ENCODE results near the gene PDIA4. TPM values are rescaled to one million over a fixed set of nuclear protein-coding genes. Genes with fewer than 3 reads are reported as not detected.
"Not testable (repeated sequence)": the region's sequence is repeated elsewhere in the genome, so short reads cannot be mapped to it uniquely, and the experiment has no call there.

PDIA4 gene
- total RNA-seq, 2 experiments from 2014 or later: 80.2 to 82.8 TPM

GRCh38 chr7:149062217-149062899, 34.1 kb upstream of the PDIA4 start:
- H3K9me3 Mint-ChIP-seq; H3K27ac Mint-ChIP-seq; H3K36me3 Mint-ChIP-seq (ENCODE audit: low read depth); intact Hi-C loops (cut with micrococcal nuclease); H3K4me3 Mint-ChIP-seq; DNase-seq; H3K27me3 Mint-ChIP-seq (ENCODE audit: low read depth); H3K4me1 Mint-ChIP-seq (ENCODE audit: low read depth): not testable (repeated sequence)
- CTCF ChIA-PET: interaction anchor here (0.6 kb wide), 1 partner anchor 681 kb away, joined by 3 read pairs; no protein-coding TSS in a partner anchor

DNA sequence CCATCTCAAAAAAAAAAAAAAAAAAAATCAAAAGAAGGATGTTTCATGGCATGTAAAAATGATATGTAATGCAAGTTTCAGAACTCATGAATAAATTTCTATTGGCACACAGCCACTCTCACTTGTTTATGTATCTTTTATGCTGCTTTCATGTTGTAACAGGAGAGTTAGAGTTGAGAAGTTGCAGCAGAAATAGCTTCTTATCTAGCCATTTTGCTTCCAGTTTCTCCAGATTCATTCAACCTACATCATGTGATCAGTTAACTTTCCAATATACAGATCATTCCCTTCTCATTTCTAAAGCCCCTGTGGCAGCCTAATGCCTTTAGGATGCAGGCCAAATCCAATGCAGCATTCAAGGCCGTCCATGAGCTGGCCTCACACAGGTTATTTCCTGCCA, 31.9 kb upstream of the PDIA4 start:
- H3K36me3 Mint-ChIP-seq (ENCODE audit: low read depth): no peaks in the 10 kb centered on the region
- H3K9me3 Mint-ChIP-seq: no peaks in the 10 kb centered on the region
- DNase-seq: no peak
- CTCF ChIA-PET: interaction anchor here (1.1 kb wide), 1 partner anchor 55 kb away, joined by 3 read pairs; no protein-coding TSS in a partner anchor
- H3K27ac Mint-ChIP-seq: no peak overlapping the region
- intact Hi-C loops (cut with micrococcal nuclease): no loop called here
- H3K4me3 Mint-ChIP-seq: no peak overlapping the region
- H3K4me1 Mint-ChIP-seq (ENCODE audit: low read depth): peaks cover 6% of the 10 kb centered on the region
- H3K27me3 Mint-ChIP-seq (ENCODE audit: low read depth): no peaks in the 10 kb centered on the region

DNA sequence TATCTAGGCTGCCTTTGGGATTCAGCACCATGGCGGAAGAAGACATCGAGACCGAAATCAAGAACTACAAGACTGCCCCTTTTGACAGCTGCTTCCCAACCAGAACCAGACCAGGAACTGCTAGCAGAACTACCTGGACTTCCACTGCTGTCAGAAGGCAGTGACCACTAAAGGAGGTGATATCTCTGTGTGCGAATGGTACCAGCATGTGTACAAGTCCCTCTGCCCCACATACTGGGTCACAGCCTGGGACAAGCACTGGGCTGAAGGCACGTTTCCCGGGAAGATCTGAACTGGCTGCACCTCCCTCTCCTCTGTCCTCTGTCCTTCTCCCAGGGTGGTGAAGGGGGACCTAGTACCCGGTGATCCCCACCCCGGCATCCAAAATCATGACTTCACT, 25.6 kb upstream of the PDIA4 start:
- H3K4me3 Mint-ChIP-seq: no peak overlapping the region
- H3K27me3 Mint-ChIP-seq (ENCODE audit: low read depth): no peaks in the 10 kb centered on the region
- H3K36me3 Mint-ChIP-seq (ENCODE audit: low read depth): no peaks in the 10 kb centered on the region
- no peak overlapping the region for H3K27ac Mint-ChIP-seq
- intact Hi-C loops (cut with micrococcal nuclease): no loop called here
- DNase-seq: no peak
- no peaks in the 10 kb centered on the region for H3K4me1 Mint-ChIP-seq (ENCODE audit: low read depth)
- no peaks in the 10 kb centered on the region for H3K9me3 Mint-ChIP-seq
- CTCF ChIA-PET: interaction anchor here (0.6 to 0.7 kb wide), 2 partner anchors 90 to 320 kb away, joined by 3 read pairs; no protein-coding TSS in a partner anchor

- intact Hi-C loops (cut with micrococcal nuclease): no loop called here
- H3K9me3 Mint-ChIP-seq: no peaks in the 10 kb centered on the region
- H3K4me1 Mint-ChIP-seq (ENCODE audit: low read depth): no peaks in the 10 kb centered on the region
- no peak overlapping the region for H3K4me3 Mint-ChIP-seq
- CTCF ChIA-PET: no interaction called here
- no peaks in the 10 kb centered on the region for H3K27me3 Mint-ChIP-seq (ENCODE audit: low read depth)
- no peak for DNase-seq
- H3K36me3 Mint-ChIP-seq (ENCODE audit: low read depth): no peaks in the 10 kb centered on the region
- no peak overlapping the region for H3K27ac Mint-ChIP-seq
Observed at GRCh38 chr7:149053384-149053783, 25.1 kb upstream of the PDIA4 start.

GRCh38 chr7:149050941-149051340, 22.6 kb upstream of the PDIA4 start:
- no peaks in the 10 kb centered on the region for H3K27me3 Mint-ChIP-seq (ENCODE audit: low read depth)
- H3K4me3 Mint-ChIP-seq: no peak overlapping the region
- no peaks in the 10 kb centered on the region for H3K4me1 Mint-ChIP-seq (ENCODE audit: low read depth)
- DNase-seq: no peak
- H3K27ac Mint-ChIP-seq: no peak overlapping the region
- CTCF ChIA-PET: interaction anchor here (1.4 kb wide), 1 partner anchor 15 kb away, joined by 9 read pairs; no protein-coding TSS in a partner anchor
- no peaks in the 10 kb centered on the region for H3K36me3 Mint-ChIP-seq (ENCODE audit: low read depth)
- intact Hi-C loops (cut with micrococcal nuclease): no loop called here
- H3K9me3 Mint-ChIP-seq: no peaks in the 10 kb centered on the region

DNA sequence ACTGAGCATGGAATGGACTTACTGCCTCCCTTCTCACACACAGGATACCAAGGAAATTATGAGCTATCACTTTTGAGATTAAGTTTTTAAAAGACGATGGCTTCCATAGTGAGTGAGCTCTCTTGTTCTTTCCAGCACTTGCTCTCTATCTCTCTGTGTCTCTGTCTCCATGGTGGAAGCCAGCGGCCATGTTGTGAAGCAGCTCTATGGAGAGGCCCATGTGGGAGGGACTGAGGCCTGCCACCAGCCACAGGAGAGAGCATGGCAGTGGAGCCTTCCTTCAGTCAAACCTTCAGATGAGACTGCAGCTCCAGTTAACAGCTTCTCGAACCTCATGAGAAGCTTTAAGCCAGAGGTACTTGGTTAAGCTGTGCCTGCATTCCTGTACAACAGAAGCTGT, 20.5 kb upstream of the PDIA4 start:
- H3K27me3 Mint-ChIP-seq (ENCODE audit: low read depth): no peaks in the 10 kb centered on the region
- intact Hi-C loops (cut with micrococcal nuclease): no loop called here
- H3K27ac Mint-ChIP-seq: no peak overlapping the region
- DNase-seq: no peak
- no peaks in the 10 kb centered on the region for H3K36me3 Mint-ChIP-seq (ENCODE audit: low read depth)
- CTCF ChIA-PET: interaction anchor here (0.7 to 1.5 kb wide), 3 partner anchors 17 to 263 kb away, joined by 3 to 6 read pairs (median 4); no protein-coding TSS in a partner anchor
- no peaks in the 10 kb centered on the region for H3K9me3 Mint-ChIP-seq
- no peak overlapping the region for H3K4me3 Mint-ChIP-seq
- H3K4me1 Mint-ChIP-seq (ENCODE audit: low read depth): no peaks in the 10 kb centered on the region

GRCh38 chr7:149046416-149046815, 18.1 kb upstream of the PDIA4 start:
- Mint-ChIP-seq H3K36me3 (ENCODE audit: low read depth) (no peaks in the 10 kb centered on the region), H3K27ac (no peak overlapping the region), H3K9me3 (no peaks in the 10 kb centered on the region), H3K4me3 (no peak overlapping the region), H3K27me3 (ENCODE audit: low read depth) (no peaks in the 10 kb centered on the region), H3K4me1 (ENCODE audit: low read depth) (no peaks in the 10 kb centered on the region)
- no peak for DNase-seq
- intact Hi-C loops (cut with micrococcal nuclease): no loop called here
- CTCF ChIA-PET: interaction anchor here (2.0 kb wide), 1 partner anchor 19 kb away, joined by 12 read pairs; no protein-coding TSS in a partner anchor

DNA sequence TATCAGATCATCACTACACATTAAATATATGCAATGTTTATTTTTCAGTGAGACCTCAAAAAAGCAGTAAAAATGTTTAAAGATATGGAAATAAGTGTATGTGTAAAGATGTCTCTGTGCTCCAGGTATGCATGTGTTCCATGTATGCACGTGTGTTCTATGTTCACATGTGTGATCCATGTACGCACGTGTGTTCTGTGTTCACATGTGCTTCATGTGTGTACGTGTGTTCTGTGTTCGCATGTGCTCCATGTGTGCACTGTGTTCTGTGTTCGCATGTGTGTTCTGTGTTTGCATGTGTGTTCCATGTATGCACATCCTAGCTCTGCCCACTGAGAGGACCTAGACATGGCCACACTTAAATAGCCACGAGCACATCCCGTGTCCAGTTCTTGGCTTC, 15.6 kb upstream of the PDIA4 start:
- CTCF ChIA-PET: interaction anchor here (0.9 kb wide), 1 partner anchor 39 kb away, joined by 3 read pairs; no protein-coding TSS in a partner anchor
- no peaks in the 10 kb centered on the region for H3K36me3 Mint-ChIP-seq (ENCODE audit: low read depth)
- H3K27ac Mint-ChIP-seq: no peak overlapping the region
- no peaks in the 10 kb centered on the region for H3K9me3 Mint-ChIP-seq
- no peak for DNase-seq
- no peak overlapping the region for H3K4me3 Mint-ChIP-seq
- intact Hi-C loops (cut with micrococcal nuclease): no loop called here
- H3K27me3 Mint-ChIP-seq (ENCODE audit: low read depth): no peaks in the 10 kb centered on the region
- no peaks in the 10 kb centered on the region for H3K4me1 Mint-ChIP-seq (ENCODE audit: low read depth)

- no peaks in the 10 kb centered on the region for H3K27me3 Mint-ChIP-seq (ENCODE audit: low read depth)
- H3K27ac Mint-ChIP-seq: no peak overlapping the region
- no peak for DNase-seq
- CTCF ChIA-PET: interaction anchor here (0.9 to 1.8 kb wide), 2 partner anchors 34 to 36 kb away, joined by 3 to 4 read pairs; no protein-coding TSS in a partner anchor
- H3K36me3 Mint-ChIP-seq (ENCODE audit: low read depth): no peaks in the 10 kb centered on the region
- no peaks in the 10 kb centered on the region for H3K4me1 Mint-ChIP-seq (ENCODE audit: low read depth)
- intact Hi-C loops (cut with micrococcal nuclease): no loop called here
- peaks cover 7% of the 10 kb centered on the region for H3K9me3 Mint-ChIP-seq
- H3K4me3 Mint-ChIP-seq: no peak overlapping the region
Observed at GRCh38 chr7:149041350-149041749, 13.0 kb upstream of the PDIA4 start.

GRCh38 chr7:149038641-149039040, 10.3 kb upstream of the PDIA4 start:
- DNase-seq; H3K27me3 Mint-ChIP-seq (ENCODE audit: low read depth); H3K36me3 Mint-ChIP-seq (ENCODE audit: low read depth); H3K4me1 Mint-ChIP-seq (ENCODE audit: low read depth); CTCF ChIA-PET; H3K9me3 Mint-ChIP-seq; H3K4me3 Mint-ChIP-seq; H3K27ac Mint-ChIP-seq; intact Hi-C loops (cut with micrococcal nuclease): not testable (repeated sequence)

- no peaks in the 10 kb centered on the region for H3K4me1 Mint-ChIP-seq (ENCODE audit: low read depth)
- no peak for DNase-seq
- CTCF ChIA-PET: no interaction called here
- no peak overlapping the region for H3K27ac Mint-ChIP-seq
- H3K9me3 Mint-ChIP-seq: peaks cover 7% of the 10 kb centered on the region
- intact Hi-C loops (cut with micrococcal nuclease): no loop called here
- H3K36me3 Mint-ChIP-seq (ENCODE audit: low read depth): no peaks in the 10 kb centered on the region
- no peak overlapping the region for H3K4me3 Mint-ChIP-seq
- no peaks in the 10 kb centered on the region for H3K27me3 Mint-ChIP-seq (ENCODE audit: low read depth)
Observed at GRCh38 chr7:149036676-149037075, 8.4 kb upstream of the PDIA4 start.

GRCh38 chr7:149031353-149031910, 3.1 kb upstream of the PDIA4 start:
- H3K27ac Mint-ChIP-seq: no peak overlapping the region
- H3K36me3 Mint-ChIP-seq (ENCODE audit: low read depth): no peaks in the 10 kb centered on the region
- H3K27me3 Mint-ChIP-seq (ENCODE audit: low read depth): no peaks in the 10 kb centered on the region
- CTCF ChIA-PET: interaction anchor here (0.9 to 3.2 kb wide), 3 partner anchors 25 to 34 kb away, joined by 4 to 12 read pairs (median 6); no protein-coding TSS in a partner anchor
- H3K4me3 Mint-ChIP-seq: no peak overlapping the region
- H3K4me1 Mint-ChIP-seq (ENCODE audit: low read depth): peaks cover 15% of the 10 kb centered on the region
- no peak for DNase-seq
- intact Hi-C loops (cut with micrococcal nuclease): no loop called here
- H3K9me3 Mint-ChIP-seq: no peaks in the 10 kb centered on the region

- H3K27ac Mint-ChIP-seq; intact Hi-C loops (cut with micrococcal nuclease); H3K27me3 Mint-ChIP-seq (ENCODE audit: low read depth); DNase-seq; H3K36me3 Mint-ChIP-seq (ENCODE audit: low read depth); H3K9me3 Mint-ChIP-seq; H3K4me3 Mint-ChIP-seq: not testable (repeated sequence)
- CTCF ChIA-PET: interaction anchor here (1.0 to 3.2 kb wide), 3 partner anchors 24 to 35 kb away, joined by 3 to 12 read pairs (median 4); no protein-coding TSS in a partner anchor
- H3K4me1 Mint-ChIP-seq (ENCODE audit: low read depth): peaks cover 24% of the 10 kb centered on the region
Observed at GRCh38 chr7:149030439-149030838, 2.1 kb upstream of the PDIA4 start.
